ENCODE results near the gene HOXA9. TPM values are rescaled to one million over a fixed set of nuclear protein-coding genes. Genes with fewer than 3 reads are reported as not detected.

Gene HOXA9
- total RNA-seq, 1 experiment from 2014 or later = 45.8 TPM

DNA sequence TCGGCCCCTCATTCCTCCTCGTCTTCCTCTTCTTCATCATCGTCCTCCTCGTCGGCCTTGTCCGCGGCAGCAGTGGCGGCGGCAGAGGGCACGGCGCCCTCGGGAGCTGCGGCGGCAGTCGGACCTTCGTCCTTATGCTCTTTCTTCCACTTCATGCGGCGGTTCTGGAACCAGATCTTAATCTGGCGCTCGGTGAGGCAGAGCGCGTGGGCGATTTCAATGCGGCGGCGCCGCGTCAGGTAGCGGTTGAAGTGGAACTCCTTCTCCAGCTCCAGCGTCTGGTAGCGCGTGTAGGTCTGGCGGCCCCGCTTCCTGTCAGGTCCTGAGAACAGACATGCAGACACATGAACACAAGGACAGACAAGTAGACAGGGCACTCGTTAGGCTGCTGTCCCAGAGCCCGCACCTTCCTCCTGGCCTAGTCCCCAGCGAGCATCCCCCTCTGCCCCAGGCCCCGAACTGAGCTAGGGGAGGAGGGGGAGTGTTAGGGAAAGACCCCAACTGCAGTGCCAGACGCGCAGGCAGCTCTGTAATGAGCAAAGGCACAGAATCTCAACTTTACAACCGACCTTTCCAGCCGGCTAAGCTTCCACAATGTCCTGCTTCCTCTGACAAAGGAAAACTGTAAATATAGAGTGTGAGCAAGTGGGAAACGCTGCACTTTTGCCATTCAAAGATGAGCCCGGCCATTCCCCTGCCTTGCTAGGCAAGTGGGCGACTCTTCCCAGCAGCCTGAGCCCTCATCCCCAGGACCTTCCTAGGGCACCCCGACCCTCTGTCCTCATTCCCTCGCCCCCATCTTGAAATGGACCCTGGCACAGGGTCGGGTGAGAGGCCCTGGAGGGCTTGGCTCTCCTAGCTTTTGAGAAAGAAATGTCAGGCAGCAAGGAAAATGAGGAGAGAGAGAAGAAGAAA is 10.2 kb downstream of the HOXA9 start:
- DNase-seq (ENCODE audit: low read depth) = no peak

DNA sequence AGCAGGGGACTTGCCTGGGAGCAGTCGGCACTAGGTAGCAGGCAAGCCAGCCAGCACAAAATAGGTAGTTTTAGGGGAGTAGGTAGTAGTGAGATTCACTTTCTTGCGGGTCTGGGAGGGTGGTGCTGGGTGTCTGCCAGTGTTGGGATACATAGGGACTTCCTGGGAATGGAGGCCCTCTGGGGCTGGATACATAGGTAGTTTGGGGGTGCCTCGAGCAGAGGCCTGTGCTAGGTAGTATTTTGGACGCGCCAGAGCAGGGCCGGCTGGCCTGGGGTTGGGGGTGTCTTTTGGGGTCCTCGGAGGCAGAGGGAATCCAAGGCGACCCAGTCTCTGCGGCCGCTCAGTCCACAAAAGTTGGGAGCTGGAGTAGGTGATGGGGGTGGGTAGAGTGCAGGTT is 11.0 kb downstream of the HOXA9 start:
- no peak for DNase-seq (ENCODE audit: low read depth)

DNA sequence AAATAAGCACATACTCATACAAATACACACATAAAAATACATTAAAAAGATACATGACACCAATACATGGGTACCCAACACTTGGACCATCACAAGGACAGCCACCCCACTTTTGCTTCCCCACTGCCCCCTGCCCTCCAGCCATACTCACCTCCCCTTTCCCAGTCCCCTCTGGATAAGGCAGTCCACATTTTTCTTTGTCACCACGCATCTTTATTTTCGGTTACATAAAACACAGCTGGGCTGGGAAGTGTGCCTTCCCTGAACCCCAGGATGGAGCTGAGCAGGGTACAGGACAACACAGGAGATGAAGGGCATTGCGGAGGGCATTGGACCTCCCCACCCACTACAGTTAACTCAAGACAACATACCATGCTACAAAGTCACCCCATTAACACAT is 11.8 kb downstream of the HOXA9 start:
- DNase-seq (ENCODE audit: low read depth) = no peak

DNA sequence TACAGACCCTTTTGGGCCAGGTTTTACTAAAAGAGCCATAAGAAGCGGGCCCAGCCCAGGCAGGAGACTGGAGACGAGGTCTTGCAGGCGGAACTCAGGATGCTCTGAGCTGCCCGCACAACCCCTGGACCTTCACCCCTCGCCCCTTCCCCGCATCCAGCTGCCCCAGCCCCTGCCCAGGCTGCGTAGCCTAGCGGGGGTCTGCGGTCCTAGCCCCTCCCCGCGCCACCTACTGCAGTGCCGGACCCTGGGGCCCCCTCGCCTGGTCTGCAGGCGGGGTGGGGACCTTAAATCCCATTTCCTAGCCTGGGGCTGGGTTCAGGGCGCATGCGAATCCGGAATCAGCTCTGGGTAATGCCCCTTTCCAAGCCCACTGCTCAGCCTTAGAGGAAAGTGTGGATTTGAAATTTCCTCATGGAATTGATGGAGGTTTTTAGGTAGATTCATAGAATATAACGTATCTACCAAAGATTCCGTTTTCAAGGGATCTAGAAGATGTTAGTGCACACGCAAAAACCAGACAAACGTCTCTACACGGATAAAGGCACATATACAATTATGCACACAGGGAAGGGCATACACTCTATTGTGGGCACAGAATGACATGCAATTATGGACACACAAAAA is 12.4 kb downstream of the HOXA9 start:
- no peak for DNase-seq (ENCODE audit: low read depth)

DNA sequence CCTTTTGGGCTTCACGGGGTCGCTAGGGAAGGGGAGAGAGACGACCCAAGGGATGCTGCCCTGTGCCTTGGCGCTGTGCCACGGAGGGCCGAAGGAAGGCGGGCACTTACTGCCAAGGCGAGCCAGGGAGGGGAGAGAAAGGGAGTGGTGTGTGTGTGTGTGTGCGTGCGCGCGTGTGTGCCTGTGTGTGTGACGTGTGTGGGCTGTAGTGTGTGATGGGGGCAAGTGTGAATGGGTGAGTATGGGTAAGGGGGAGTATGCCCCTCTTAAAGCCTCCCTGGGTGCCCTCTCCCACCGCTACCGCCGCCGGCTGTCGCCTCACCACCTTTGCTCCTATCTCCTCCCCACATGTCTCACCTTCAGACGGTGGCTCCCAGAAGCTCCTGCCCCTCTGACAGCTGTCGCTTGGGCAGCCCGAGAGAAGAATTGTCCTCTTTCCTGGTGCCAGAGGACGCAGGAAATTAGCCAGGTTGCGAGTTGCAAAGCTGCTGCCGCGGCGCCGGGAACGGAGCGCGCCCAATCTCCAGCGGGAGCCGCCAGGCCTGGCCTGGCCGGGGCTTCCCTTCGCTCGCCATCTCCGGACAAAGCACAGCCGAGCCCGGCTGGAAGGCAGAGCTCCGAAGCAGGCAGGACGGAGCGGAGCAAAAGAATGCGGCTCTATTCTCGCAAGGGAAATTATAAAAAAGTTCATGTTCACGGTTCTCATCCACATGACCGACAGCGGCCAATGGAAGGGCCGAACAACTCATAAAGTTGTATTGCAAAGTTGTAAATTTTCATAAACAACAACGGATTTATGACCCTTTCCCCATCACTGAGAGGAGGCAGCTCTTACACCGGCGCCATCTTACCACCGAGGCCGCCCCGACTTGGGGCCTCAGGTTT is 13.2 kb downstream of the HOXA9 start, which contains the start of gene HOXA3:
TSS of gene HOXA3 (minus strand) at position 653 of the 885 bp plus-strand sequence. CDS start 41,943 bp downstream, outside the sequence.
- DNase-seq (ENCODE audit: low read depth) = no peak

DNA sequence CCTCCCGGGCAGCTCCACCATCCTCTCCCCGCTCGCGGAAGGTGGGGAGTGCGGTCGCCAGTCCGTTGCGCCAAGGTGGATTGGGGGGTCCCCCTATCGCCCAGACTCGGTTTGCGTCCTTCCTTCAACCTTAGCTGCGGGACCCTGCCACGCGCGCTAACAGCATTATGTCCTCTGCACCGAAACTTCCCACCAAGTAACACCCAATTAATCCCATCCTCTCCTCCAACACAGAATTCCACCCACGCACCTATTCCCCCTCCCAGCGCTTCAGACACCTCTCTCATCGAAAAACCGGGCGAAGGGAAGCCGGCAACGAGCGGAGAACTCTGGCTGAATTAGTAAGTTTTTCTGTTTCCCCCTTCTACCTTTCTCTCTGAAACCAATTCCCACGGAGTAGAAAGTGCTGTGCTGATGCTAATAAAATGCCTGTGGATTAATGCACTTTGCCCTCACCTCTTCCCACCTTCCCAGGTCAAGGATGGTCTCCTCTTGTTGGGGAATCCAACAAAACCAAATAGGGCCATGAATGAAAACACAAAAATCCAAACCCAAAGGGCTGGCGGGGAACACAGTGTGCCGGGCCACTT is 13.9 kb downstream of the HOXA9 start:
- no peak for DNase-seq (ENCODE audit: low read depth)

DNA sequence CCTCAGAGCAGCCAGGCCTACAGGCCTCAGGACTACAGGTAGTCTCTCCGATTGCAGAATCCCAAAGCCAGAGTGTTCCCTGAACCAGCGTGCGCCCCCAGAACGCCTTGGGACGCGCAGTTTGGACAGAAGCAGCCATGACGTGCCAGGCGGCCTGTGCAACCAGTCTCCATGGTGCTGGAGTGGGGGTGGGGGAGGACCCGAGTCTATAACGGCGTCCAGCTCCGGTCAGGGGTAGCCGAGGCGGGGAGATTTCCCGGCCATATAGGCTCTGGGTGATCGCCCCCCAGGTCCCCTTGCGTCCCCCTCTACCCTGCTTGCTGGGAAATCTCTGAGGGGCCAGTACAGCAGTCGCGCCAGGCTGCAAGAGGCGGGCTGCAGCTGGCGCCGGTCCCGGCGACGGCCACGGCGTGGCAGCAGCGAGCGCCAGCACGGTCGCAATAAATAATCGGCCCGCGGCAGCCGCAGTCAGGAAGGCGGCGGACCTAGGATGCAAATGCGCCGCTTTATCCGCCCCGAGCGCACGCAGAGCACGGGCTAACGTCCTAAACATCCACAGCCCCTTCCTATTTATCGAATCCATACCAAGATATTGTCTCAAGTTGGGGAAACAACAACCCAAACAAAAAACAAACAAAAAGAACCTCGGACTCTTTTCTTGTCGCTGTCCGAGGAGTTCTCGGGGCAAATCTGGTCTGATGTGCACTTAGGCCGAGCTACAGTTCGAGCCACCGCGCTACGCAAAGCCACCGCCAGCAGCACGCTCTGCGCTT is 14.6 kb downstream of the HOXA9 start:
- peak; percentile 75 for DNase-seq (ENCODE audit: low read depth)

DNA sequence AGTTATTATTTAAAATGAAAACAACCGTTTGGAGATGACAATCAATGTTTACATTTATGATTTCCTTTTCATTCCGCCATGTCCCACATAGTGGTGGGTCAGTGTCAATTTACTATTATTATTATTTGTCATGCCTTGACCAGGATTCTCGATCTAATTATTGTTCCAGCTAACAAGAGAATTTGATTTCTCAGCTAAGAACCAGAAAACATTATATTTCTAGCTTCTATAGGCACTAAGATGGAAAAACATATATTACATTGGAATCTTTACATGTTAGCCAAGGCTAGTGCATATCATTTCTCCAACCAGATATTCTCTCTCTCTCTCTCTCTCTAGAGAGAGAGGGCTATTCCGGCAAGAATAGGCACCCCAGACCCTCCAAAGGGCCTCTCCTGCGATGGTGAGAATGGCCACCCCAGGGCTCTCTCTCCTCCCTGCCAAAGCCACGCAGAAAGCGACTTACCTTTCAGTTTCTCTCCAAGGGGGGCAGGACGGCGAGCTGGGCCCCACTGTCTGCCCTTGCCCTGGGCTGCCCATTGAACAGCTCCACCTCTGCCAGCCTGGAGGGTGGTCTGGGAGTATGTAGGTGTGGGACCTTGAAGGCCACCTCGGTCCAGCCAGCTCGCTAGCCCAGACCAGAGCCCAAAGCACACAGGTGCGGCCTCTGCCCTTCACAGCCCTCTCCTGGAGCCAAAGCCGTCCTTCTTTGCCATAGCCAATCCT is 15.3 kb downstream of the HOXA9 start:
- no peak for DNase-seq (ENCODE audit: low read depth)

DNA sequence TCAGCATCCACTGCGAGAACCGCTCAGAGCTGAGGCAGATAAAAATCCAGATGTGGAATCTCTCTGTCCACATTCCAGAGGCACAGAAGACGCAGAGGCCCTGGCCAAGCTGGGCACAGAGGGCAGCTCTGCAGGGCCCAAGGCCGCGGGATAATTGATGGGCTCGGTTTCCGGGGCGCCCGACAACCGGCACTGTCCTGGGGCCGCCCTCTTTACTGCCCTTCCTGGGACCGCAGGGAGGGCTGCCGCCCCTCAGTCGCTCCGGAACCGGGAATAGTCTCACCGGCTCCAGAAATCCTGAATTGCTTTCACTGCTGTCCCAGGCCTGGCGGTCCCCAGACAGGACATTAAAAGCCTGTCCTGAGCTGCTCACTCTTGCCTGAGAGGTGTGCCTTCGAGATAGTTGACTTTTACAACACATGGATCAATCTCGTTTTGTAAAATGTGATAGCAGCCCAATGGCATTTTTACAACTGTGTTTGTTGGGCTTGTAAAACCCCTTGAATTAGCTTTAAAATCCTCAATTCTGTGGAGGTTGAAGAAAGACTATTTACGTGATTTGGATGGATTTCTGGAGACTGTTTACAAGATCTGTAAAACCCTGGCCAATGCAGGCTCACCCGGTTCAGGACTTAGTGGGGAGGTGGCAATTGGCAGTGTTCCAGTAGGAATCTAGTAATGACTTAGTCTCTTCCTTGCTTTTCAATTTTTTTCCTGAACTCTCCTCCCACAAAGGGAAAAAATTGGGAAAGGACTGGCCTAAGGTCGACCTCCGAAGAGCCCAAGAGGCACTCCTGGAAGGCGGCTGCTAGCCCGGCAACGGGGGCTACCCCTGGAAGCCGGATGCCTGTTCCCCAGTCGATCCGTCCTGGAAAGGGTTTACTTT is 16.3 kb downstream of the HOXA9 start:
- DNase-seq (ENCODE audit: low read depth) = no peak

DNA sequence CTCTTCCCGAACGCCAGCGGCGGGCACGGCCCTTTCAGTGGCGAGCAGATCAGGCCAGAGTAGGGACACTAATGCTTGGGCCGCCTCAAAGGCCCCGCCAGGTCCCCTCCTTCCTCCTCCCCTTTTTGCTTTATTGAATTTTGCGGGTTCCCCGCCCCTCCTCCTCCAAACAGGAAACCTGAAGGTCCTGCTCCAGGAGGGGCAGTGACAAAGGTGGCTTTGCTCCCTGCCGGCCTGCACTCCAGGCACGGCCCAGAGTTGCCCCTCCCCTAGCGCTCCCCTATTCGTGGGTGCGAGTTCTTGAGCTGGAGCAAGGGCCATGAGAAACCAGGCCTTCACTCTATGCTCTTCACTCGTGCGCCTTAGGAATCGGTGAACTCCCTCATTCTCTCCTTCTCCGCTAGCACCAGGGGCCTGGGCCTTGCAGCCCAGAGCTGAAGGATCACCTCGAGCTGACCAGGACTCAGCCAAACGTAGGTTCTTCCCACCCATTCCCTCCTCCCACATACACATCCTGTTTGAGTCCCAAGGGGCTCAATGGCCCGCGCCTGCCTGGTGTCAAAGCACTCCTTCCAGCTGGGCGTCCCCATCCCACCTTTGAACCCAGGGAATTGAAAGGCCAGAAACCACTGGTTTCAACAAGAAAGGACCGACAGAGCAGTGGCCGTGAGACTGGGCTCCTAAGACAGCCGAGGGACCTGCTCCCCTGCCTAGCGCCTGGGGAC is 17.1 kb downstream of the HOXA9 start:
- DNase-seq (ENCODE audit: low read depth) = no peak

DNA sequence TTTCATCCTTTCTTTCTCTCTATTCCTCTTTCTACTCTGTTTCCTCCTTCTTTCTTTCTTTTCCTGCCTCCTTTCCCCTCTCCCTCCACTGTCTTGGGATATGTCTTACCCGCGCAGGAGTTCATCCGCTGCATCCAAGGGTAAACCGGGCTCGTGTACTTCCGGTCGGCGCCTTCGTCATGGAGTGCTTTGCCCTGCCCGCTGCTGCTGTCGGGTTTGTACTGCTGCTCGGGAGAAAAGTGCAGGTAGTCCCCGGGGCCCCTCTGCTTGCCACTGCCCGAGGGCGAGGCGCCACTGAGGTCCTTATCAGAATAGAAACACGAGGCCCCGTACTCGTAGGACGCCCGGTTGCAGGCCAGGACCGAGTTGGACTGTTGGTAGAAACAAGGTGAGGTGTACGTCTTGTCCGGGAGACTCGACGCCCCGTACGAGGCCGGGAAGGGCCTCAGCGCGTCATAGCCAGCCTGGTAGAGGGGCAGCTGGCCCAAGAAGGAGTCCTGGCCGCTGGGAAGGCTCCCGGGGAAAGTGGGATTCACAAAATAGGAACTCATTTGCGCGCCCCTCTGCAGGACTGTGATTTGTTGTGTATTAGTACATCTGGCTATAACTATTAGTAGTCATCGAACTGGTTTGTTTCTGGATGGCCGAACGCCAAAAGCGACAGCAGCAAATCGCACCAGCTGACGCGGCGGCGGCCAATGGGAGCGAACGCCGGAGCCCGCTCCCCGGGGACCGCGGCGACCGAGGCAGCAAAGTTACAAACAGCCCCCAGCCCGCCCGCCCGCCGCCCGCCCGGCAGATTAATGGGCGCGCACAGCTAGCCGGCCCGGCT is 17.9 kb downstream of the HOXA9 start, which contains the start of gene HOXA6:
TSS of gene HOXA6 (minus strand) at position 576 of the 832 bp plus-strand sequence. CDS start at position 551, 25 bp downstream.
- no peak for DNase-seq (ENCODE audit: low read depth)

DNA sequence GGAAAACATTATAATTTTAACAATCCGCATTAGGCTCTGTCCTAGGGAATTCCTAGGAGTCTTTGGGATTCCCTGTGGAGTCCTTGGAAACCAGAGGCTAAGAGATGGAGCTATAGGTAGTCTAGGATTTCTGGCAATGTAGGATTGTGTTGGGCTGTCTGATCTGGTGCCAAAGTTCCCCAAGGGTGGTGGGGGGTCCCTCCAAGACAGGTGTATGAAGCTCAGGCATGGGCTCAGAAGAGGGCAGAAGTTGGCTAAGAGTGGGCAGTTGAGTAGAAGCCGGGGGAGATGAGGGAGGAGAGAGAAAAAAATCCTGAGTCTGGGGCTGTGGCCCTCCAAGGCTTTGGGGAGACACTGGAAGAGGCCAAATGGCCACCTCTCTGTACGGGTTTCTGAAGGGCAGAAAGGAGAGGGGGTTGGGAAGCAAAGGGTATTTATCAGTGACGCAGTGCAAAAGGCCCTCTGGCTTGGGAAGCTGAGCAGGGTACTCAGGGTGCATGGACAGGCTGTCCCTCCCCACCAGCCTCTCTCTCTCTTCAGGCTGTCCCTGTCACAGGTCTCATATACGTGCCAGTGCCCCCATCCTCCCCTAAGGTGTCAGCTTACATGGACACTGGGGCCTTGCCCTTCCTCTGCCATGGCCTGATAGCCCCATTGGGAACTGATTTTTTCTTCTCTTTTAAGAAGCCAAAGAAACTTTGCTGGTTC is 18.7 kb downstream of the HOXA9 start:
- DNase-seq (ENCODE audit: low read depth) = no peak

DNA sequence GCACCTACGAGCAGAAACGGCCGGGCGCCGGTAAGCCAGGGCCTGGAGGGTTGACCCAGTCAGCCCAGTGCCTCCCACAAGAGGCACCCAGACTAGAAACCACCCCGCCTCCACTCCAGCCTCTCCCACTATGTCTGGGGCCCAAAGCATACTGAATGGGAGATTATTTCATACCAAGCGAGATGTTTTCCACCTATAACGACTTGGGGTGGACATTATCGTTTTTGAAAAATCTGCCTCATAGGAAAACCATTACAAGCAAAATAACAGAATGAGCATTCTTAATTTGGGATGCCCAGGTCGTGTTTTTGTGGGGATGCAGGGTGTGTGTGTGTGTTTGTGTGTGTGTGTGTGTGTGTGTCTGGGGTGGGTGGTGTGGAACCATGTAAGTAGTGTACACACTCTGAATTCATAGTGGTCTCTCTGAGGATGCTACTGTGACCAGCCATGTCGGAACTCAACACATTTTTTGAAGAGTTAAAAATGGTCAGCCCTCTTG is 19.4 kb downstream of the HOXA9 start:
- DNase-seq (ENCODE audit: low read depth) = no peak

DNA sequence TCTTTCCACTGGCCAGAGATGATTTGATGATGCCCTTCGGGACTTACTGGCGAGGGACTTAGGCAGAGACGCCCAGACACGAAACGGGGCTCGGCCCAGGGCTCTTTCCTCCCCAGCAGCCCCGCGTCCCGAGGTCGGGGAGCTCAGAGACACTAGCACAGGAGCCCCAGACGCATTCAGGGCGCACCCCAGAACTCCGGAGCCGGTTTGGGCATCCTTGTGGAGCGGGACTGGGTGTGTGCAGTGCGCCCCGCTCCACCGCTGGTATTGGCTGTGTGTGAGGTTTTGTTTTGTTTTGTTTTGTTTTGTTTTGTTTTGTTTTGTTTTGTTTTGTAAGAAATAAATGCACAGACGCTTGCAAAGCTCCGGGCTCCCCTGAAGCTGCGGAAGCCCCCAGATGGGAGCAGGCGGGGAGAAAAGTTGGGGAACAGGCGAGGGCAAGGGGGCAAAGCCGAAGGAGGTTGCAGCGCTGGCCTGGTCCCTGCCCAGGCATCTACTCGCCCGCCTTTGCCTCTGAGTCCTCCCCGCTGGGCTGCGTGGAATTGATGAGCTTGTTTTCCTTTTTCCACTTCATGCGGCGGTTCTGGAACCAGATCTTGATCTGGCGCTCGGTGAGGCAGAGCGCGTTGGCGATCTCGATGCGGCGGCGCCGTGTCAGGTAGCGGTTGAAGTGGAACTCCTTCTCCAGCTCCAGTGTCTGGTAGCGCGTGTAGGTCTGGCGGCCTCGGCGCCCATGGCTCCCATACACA is 20.0 kb downstream of the HOXA9 start:
- DNase-seq (ENCODE audit: low read depth) = no peak

DNA sequence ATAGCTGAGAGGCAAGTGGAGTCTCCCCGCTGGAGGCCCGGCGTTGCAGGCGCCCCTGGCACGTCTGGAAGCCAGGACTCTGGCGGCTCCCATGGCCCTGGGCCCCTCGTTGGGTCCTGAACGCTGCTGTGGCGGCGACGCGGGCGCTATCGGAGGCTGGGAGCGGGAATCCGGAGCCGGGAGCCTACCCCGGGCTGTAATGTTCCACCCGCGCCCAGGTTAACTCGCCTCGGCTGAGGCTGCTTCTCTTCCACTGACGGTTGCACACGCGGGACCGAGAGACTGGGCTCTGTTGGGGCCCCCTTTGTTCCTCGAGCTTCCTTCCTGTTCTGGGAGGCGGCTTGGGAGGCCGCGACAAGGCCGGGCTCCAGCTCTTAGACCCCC is 20.6 kb downstream of the HOXA9 start:
- DNase-seq (ENCODE audit: low read depth) = no peak

All from HT1080 (cell line).